Endothelial cell of umbilical vein (primary cell): ENCODE results near the gene EMX1.

ENCODE experiments used
- EZH2 ChIP-seq: IDR thresholded peaks from 2 replicates; pipeline ENCODE4 v1.6.1; 2012; ENCODE audit warnings: borderline replicate concordance, low read depth, mild to moderate bottlenecking, moderate library complexity, low read length, inconsistent platforms; ENCODE audit not compliant: severe bottlenecking
- FOS ChIP-seq: IDR thresholded peaks from 2 replicates; pipeline ENCODE4 v1.6.1; 2011; ENCODE audit warnings: mild to moderate bottlenecking, low read length, moderate library complexity, borderline replicate concordance; ENCODE audit not compliant: insufficient read depth
- JUN ChIP-seq: IDR thresholded peaks from 2 replicates; pipeline ENCODE4 v1.6.1; 2011; ENCODE audit warnings: borderline replicate concordance, low read depth; ENCODE audit not compliant: insufficient read length, insufficient read depth
- MYC ChIP-seq: IDR thresholded peaks from one replicate; pipeline ENCODE4 v1.6.1; 2011; ENCODE audit warnings: mild to moderate bottlenecking, low read depth, low read length
- POLR2A ChIP-seq: IDR thresholded peaks from 2 replicates; pipeline ENCODE4 v1.6.1; 2012; ENCODE audit warnings: low read depth, mild to moderate bottlenecking, control low read depth, low read length
- POLR2AphosphoS5 ChIP-seq: IDR thresholded peaks from 2 replicates; pipeline ENCODE4 v1.6.1; 2012; ENCODE audit warnings: low read depth, mild to moderate bottlenecking, control low read depth, low read length, moderate library complexity; ENCODE audit not compliant: insufficient read depth
- TF ChIP-seq, protein P1 (sequence below), 2 donors: IDR thresholded peaks; 1 replicate in 1 of 2; 2 replicates in 1 of 2; pipeline ENCODE4 v1.5.1; 2011; ENCODE audit warnings: low read length in 2 of 2, mild to moderate bottlenecking in 2 of 2, moderate library complexity in 2 of 2, control low read depth in 1 of 2, inconsistent platforms in 1 of 2, low read depth in 1 of 2; ENCODE audit not compliant: insufficient read depth in 1 of 2; ENCODE audit errors: extremely low read depth in 1 of 2
- TF ChIP-seq, protein P2 (sequence below): IDR thresholded peaks from 2 replicates; pipeline ENCODE4 v1.6.1; 2011; ENCODE audit not compliant: insufficient read depth, insufficient read length

DNA sequence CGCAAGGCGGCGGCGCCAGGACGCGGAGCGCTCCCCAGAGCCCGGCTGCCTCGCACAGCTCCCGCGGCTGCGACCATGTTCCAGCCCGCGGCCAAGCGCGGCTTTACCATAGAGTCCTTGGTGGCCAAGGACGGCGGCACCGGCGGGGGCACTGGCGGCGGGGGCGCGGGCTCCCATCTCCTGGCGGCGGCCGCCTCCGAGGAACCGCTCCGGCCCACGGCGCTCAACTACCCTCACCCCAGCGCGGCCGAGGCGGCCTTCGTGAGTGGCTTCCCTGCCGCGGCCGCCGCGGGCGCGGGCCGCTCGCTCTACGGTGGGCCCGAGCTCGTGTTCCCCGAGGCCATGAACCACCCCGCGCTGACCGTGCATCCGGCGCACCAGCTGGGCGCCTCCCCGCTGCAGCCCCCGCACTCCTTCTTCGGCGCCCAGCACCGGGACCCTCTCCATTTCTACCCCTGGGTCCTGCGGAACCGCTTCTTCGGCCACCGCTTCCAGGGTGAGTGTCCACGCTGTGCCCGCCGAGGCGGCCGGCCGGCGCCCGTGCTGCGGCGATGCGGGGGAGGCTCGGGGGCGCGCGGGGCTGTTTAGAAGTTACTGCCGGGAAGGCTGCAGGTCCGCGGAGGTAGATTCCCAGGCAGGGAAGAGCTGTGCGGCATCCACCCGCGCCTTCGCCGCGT is 696 bp downstream of the EMX1 start:
- TF ChIP-seq, protein P1, sequence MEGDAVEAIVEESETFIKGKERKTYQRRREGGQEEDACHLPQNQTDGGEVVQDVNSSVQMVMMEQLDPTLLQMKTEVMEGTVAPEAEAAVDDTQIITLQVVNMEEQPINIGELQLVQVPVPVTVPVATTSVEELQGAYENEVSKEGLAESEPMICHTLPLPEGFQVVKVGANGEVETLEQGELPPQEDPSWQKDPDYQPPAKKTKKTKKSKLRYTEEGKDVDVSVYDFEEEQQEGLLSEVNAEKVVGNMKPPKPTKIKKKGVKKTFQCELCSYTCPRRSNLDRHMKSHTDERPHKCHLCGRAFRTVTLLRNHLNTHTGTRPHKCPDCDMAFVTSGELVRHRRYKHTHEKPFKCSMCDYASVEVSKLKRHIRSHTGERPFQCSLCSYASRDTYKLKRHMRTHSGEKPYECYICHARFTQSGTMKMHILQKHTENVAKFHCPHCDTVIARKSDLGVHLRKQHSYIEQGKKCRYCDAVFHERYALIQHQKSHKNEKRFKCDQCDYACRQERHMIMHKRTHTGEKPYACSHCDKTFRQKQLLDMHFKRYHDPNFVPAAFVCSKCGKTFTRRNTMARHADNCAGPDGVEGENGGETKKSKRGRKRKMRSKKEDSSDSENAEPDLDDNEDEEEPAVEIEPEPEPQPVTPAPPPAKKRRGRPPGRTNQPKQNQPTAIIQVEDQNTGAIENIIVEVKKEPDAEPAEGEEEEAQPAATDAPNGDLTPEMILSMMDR (IDR thresholded peaks at IDR 0.05; ENCODE audit: extremely low read depth in 1 of 2, insufficient read depth in 1 of 2, low read depth in 1 of 2, low read length in 2 of 2) = no peak
- TF ChIP-seq MYC (no peak), EZH2 (peak; percentile 100), JUN (no peak), FOS (no peak), POLR2AphosphoS5 (no peak), POLR2A (no peak)
- TF ChIP-seq, protein P2, sequence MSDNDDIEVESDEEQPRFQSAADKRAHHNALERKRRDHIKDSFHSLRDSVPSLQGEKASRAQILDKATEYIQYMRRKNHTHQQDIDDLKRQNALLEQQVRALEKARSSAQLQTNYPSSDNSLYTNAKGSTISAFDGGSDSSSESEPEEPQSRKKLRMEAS = no peak
